NCI-H1417 treated with DMSO at 0.1 percent for 48 hours (cell line): ENCODE data around the gene CCR6.

ENCODE experiments used
- DNase-seq: peaks from one replicate; lab custom pipeline; 2025; lab: John Stamatoyannopoulos, UW

CCR6 gene

DNA sequence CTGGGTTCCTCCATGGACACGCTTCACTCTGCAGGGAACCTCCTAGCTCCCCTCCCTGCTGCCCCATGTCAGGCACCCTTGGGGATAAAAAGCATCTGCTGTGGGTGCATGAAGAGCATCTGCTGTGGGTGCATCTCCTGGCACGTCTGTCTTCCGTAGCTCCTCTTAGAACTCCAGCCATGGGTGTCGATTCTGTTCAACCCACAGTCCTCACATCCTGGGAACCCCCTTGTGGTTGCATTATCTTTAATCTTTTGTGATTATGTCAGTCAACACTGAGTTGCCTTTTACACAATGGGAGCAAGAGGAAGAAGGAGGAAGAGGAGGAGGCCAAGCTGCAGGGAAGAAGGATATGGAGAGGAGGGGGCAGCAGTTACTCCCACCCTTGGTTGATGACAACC, 24.1 kb upstream of the CCR6 start:
- DNase-seq, result no peak

DNA sequence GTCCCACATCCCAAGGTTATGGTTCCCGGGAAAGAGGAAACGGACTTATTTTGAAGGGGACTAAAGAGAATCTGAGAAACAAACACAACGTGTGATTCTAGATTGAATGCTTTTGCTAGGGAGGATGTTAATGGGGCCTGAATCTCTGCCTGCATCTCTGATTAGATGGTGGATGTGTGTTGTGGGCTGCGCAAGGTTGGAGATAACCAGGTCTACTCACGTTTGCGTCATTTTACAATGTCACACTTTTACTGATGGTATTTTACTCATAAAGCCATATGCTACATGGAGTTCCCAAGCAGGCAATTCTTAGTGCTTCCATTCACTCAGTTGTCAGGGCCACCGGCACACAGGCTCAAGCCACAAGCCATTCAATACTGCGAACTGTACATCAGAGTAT, 23.2 kb upstream of the CCR6 start:
- no peak for DNase-seq

DNA sequence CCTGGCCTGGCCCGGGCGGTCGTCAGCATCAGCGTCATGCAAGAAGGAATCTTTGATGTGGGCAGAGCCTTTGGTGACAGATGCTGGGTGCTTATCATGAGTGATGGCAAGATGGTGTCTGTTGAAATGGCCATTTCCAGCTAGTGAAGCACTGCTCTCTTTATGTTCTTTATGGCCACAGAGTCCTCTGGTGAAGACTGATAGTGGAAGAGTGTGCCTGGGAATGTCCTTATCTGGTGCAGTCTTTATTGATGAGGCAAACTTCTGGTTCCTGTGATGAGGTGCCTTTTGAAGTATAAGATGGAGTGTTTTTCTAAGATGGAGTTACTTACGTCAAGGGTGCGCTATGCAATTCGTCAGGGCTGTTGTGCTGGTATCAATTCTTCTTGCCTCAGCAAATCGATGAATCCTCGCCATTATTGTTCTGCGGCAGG, 22.6 kb upstream of the CCR6 start:
- DNase-seq, result no peak

DNA sequence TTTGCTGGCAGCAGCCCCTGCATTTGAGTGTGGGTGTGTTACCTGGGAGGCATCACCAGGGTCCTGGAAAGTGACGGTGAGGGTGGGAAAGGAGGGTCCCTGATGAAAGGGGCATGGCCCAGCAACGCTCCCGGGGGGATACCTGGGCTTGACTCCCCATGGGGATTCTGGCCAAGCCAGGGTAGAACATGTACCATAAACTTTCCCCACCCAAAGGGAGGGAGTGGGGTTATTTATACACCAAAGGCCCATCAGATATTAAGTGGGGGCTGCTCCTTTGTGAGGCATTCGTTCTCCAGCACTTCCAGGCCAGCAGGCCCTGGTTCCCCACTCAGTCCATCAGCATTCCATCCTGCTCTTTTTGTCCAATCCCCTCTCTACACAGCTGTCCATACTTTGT, 20.6 kb upstream of the CCR6 start:
- DNase-seq, result no peak

DNA sequence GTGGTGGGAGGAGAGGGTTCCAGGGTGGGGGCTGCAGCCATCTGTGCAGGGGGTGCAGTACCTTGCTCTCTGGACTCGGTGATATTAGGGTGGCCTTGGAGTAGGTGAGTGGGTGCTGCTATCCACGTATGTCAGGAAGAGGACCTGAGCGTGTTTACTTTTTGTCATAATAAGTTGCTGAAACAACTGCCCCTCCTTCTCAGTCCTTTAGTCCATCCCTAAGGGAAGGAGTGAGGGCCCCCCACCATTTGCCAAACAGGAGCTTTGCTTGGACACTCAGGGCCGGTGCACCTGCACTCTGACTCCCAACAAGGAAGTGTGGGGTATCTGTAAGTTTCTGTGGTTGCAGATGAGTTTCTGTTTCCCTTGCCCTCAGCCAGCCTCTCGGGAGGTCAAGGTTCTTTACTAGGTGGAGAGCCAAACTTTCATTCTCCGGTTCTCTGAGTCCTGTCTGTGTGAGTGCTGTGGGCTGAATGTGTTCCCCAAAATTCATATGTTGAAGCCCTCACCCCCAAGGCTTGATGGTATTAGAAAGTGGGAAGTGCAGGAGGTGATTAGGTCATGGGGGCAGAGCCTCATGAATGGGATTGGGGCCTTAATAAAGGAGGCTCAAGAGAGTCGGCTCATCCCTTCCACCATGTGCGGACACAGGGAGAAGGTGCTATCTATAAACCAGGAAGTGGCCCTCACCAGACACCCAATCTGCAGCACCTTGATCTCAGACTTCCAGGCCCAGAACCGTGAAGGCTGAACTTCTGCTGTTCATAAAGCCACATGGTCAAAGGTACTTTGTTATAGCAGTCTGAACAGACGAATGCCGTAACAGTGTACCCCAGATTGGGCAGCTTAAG, 19.6 kb upstream of the CCR6 start:
- no peak for DNase-seq

DNA sequence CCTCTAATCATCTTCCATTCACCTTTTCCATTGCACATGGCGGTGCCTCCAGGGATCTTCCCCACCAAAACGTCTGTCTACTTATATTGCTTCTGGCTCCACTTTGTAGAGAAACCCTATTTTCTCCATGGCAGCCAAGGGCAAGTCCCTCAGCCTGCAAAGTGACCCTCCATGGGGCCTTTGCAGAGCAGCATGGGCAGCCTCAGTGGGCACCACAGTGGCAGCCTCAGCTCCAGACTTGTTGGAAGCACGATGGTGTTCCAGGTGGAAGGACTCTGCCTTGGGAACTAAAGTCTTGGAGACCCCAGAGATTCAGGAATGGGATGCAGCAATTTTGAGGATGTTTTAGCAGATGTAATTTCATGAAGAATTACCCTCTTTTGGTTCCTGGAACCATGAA, 18.5 kb upstream of the CCR6 start:
- DNase-seq, result no peak

DNA sequence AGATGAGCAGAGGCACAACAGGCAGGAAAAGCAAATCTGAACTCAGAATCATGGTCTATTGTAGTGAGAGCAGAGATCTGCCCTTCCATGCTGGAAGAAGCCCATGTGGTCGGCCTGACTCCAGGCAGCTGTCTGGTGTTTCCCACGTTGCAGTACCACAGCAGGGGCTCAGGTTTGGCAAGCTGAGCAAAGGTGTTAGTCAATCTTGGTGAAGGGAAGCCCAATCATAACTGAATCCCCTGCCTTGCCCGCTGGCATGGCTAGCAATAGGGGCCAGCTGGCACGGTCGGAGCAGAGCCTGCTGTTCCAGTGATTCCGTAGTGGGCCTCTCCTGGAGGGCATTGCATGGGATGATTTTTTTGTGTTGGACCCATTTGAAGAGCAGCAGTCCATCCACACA, 17.8 kb upstream of the CCR6 start:
- DNase-seq, result no peak

DNA sequence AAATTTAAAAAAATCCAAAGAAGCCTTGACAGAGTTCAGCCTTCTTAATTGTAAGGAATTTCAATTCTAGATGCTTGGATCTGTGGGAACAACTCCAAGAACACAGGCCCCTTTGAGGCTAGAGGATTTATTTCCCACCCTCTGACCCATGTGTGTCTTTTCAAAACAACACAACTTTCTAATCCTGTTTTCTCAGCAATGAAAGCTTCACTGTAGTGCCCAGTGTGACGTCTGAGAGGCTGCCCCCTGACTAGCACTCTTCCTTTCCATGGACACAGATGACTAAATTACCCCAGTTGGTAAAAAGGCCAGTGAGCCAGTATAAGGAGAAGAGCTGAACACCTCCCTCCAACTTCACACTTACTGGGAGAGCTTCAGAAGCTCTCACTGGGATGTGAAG, 16.5 kb upstream of the CCR6 start:
- DNase-seq, result no peak

DNA sequence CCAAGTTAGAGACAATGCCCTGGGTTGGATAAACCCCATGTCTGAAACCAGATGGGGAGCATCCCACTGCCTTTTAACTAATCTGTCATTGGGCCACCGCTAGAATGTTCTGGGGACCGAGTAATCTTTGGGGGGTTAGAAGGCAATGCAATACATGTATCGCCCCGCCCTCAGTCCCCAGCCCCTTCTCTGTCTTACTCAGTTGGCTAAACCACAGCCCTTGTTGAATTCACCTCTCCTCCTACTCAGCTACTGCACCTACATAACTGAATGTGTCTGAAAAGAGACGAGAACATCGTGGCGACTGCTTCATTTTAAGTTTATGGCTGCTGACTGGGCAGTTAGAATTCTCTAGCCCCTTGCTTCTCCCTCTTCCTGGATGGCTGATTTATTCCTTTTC, 15.1 kb upstream of the CCR6 start:
- DNase-seq, result no peak

DNA sequence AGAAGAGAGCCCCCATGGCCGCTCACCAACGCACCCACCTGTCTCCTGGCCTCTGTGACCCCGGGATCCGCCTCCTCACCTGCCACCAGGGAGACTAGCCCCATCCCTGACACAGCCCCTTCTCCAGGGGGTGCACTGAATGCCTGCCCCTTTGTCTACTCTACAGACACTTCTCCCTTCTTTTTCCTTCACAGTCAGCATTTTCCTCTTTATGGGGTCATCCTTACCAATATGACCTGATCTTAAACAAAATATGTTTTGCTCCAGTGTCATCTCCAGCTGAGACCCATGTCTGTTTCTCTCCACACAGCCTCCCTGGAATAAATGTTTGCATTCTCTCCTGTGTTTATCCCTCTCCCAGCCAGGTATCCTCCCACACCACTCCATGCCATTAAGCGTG, 14.6 kb upstream of the CCR6 start:
- DNase-seq, result no peak

DNA sequence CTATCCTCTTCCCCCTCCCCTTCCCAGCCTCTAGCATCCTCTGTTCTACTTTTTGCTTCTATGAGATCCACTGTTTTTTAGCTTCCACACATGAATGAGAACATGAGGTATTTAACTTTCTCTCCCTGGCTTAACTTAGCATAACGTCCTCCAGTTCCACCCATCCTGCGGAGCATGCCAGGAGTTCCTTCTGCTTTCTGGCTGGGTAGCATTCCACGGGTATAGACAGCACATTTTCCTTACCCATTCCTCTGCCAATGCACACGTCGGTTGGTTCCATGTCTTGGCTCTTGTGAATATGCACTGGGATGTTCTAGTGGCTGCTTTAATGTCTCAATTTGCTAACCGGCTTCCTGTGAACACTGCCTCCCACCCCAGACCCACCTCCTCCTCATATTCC, 13.2 kb upstream of the CCR6 start:
- no peak for DNase-seq

DNA sequence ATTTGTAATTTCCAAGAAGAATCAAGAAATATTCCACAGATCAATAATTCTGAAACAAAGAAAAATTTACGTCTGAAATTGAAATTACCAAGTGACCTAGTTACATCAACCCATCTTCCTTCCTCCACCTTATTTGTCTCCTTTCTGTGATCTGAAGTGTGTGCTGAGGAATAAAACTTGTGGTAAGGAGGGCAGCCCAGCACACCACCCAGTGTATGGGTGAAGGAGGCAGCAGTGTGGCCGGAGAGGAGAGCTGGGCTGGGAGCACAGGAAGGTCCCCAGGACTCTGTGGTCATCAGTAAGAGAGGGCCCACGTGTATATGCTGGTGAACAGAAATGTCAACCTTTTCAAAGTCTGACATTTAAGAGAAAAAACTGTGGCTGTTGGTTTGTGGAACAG, 11.3 kb upstream of the CCR6 start:
- no peak for DNase-seq

DNA sequence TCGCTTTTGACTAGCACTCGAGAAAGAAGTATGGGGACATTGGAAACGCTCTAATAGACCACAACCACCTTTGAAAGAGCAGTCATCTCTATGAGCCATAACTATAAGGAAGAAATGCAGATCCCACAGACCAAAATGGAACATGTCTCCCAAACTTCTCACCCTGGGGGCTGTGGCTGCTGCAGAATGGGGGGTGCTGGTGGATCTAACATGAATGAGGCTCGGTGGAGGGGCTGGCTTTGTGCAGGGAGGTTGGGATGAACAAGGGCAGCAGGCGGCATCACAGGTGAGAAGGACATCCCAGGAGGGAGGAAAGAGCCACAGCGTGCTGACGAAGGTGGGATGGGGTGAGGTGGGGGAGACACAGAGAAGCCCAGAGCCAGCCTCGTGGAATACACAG, 10.5 kb upstream of the CCR6 start:
- DNase-seq, result no peak

DNA sequence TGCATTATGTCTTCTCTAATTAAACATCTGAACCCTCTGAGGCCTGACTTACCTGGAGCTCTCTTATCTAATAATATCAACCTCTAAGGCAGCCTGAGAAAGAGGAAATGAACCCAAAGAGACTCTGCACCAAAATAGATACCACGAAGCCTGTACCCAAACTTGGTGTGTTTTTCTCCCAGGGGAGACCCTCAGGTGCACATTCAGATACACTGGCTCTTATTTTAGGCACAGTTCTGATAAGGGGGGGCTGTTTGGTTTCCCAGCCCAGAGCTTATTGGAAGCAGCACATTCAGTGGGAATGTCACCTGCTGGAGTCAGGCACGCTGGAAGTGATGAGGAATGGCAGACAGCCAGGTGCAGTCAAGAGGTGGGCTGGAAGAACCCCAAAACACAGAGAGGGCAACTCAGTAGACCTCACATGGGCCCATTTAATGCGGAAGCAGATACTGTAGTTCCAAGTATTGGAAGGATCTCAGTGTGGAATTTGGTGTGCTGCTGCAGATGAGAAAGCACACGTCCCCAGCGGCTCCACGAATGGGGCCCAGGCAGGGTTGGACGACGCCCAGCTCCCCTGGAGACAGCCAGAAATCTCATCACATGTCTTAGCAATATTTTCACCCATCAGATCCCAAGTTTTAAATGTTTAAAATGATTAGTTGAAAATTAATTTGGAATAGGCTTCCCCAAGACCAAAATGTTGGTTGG, 9.7 kb upstream of the CCR6 start:
- DNase-seq, result no peak

DNA sequence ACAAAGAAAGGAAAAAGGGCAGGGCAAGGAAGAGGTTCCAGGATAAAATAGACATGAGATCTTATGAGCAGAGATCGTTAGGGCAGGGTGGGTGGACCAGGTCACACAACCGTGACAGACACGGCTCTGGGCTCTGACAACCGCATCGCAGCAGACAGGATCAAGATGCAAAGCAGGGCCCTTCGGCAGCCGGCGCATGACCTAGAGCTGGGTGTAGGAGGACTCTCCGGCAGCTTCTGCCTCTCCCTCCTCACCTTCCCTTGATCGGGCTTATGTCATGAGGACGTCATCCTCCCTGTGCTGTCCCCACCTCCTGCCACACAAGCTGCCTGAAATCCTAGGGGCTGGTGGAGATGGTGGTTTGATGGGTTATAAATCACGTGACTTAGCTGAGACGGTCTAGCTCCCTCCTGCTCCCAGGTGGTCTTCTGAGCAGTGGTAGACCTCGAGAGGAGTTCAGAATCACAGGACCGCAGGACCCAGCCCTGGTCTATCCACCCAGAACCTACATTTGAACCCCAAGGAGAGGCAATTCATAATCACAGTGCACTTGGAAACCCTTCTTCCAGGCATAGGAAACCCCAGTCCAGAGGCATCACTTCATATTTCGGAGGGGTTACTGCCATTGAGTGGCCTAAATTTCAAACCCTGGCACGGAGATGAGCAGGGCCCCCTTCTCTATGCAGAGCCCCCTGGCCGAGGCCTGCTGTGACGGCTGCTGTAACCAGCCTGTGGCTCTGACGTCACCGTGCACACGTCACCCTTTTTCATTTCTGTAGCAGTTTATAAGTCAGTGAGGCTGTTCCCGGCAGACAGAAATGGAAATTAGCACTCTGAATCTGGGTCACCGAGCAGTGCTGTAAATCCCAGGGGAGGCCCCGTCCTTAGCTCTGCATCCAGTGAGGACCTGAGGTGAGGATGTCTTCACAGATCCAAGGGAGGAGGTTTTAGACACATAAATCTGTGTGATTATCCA, 8.7 kb upstream of the CCR6 start:
- DNase-seq, result no peak

DNA sequence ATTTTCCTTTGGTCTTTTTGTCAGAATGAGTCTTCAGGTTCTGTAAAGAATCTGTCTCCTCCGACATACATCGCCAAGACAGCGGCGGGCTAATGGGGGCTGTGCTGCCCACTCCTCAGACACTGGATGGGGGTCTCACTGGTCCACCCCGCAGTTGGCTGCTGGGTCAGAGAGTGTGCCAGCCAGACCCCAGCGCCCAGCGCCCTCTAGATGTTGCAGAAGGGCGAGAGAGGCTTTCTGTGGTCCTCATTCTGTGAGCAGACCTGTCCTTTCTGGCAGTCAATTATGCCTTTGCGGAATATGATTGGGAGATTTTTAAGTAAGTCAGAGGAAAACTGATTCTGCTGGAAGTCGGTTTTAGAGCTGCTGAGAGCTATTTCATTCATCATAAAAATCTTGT, 7.8 kb upstream of the CCR6 start:
- DNase-seq, result no peak

DNA sequence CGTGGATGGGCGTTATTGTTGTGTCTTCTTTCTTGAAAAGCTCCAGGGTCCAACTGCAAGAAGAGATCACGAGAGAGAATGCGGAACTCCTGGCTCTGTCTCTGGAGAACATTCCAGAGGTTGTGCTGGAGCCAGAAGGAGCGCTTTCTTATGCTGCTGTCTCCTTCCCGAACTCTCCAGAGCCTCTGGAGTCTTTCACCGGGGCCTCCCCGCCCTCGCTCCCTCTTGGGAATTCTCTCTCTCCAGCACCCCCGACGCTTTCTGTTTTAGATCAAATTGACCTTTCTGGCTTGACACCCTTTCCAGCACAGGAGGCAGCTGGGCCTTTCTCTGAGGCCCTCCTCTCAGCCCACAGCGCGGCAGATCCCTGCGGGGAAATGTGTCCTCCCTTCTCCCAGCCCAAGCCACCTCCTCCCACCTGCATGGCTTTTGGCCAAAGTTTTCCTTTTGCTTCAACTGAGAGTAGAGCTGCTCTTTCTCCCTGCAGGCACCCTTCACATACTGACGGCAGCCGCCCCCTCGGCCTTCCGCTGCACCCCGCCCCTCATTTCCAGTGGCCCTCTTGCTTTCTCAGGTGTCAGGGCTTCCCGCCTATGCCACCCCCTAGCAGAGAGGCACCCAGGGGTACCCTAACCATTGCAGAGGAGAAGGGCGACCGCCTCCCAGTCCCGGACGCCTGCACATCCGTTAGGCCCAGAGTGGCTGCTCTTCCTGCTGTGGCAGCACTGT, 6.6 kb upstream of the CCR6 start:
- no peak for DNase-seq

DNA sequence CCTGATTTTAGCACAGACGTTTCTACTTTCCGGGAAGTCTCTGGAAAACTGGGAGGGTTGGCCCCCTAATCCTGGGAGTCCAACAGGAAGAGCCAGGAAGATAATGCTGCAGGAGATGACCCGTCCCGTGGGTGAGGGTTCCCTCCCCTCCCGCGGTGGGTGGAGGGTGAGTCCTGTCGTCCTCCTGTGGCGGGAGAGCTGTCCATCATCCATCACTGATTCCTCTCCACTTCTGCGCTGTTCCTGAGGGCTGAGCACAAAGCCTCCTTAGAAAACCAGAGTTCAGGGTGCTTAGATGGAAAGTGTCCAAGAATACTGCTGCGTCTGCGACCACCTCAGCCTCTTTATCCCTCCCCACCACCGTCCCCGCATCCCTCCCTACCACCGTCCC, 6.1 kb upstream of the CCR6 start:
- DNase-seq, result no peak

DNA sequence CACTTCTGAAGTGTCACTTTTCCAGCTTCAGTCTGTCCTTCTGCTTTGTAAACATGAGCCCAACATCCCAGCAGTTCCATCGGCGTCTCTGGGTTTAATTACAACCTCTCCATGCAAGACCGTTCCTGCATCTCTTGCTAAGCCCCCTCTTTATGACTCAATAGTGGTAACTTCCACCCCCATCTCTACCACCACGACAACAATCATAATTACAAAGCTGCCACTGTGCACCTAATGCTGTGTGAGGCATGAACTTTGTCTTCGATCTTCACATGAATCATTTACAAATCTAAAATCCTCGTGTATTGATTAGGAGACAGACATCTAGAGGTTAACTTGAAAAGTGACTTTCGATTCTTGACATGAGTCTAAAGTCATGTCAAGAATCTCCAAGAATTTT, 4.9 kb upstream of the CCR6 start:
- DNase-seq, result no peak

DNA sequence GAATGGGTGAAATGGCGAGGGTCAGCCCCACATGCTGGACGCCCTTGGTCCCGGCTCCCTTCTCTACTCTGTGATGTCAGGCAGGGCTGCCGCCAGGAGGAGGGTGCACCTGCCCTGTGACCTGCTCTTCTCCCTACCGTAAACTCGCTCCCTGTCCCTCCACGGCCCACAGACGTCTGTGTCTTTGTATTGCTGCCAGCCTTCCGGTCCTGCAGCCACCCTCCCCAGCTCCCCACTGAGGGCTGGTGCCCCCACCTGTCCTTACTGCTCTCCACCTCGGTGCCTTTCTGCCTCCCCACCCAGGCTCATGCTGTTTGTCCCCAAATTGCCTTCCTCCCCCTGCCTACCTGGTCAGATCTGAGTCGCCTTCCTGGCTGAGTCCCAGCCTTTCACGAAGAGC, 4.1 kb upstream of the CCR6 start:
- DNase-seq, result no peak

DNA sequence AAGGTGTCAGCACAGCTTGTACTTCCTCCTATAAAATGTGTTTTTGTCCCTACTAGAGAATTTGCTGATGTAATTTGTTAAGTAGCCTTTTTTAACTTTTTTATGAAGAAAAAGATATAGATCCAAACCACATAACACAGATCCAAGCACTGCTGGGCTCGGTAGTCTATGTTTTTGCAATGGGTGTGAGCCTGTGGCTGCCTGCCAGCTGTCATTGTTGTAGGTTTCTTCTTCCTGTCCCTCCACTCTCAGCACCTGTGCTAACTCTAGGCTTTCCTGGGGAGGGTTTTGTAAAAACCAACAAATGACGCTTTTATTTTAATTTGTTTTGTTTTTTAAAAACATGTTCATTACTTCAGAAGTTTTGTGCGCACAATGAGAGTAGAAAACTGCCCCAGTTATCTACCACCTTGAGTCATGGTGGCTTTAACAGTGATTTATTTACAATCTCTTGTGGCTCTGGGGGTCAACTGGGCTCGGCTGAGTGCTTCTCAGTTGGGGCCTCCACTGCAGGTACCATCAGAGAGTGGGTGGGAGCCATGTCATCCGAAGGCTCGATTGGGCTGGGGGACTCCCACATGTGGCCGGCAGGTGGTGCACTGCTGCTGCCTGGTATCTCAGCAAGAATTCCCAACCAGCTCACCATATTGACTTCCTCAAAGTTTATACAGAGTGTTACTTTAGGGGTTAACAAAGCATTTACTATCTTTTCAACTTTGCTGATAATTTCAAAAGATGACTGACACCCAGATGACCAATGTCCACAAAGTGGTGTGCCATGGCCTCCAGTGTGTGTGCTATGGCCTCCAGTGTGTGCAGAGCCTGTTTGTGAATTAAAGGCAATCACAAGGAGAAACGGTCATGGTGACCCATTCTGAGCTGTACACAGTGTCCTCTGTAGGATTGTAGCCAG, 3.0 kb upstream of the CCR6 start:
- no peak for DNase-seq
